Endodermal cell (in vitro differentiated cells): ENCODE results near the gene RPTOR. TPM values are rescaled to one million over a fixed set of nuclear protein-coding genes. Genes with fewer than 3 reads are reported as not detected.

Experiments used
- DNase-seq: peaks from one replicate; pipeline ENCODE4 v3.0.0-alpha.2; 2017
- H3K27ac ChIP-seq: 2 replicates; pipeline ENCODE4 v1.5.1; 2013; ENCODE audit warnings: mild to moderate bottlenecking, low read depth, low read length, moderate library complexity
- H3K27me3 ChIP-seq: 2 replicates; pipeline ENCODE4 v1.6.1; 2013; ENCODE audit warnings: mild to moderate bottlenecking, low read length, moderate library complexity; ENCODE audit not compliant: insufficient read depth, control insufficient read depth, poor library complexity, severe bottlenecking
- H3K36me3 ChIP-seq: 2 replicates; pipeline ENCODE4 v1.7.0; 2013; ENCODE audit warnings: mild to moderate bottlenecking, low read length, moderate library complexity; ENCODE audit not compliant: control insufficient read depth, insufficient read depth
- H3K4me1 ChIP-seq: one replicate; pipeline ENCODE4 v1.7.0; 2013; ENCODE audit warnings: low read length; ENCODE audit not compliant: control insufficient read depth, insufficient read depth
- H3K4me3 ChIP-seq: 2 replicates; pipeline ENCODE4 v1.5.1; 2013; ENCODE audit warnings: mild to moderate bottlenecking, low read length, moderate library complexity
- H3K9ac ChIP-seq: 2 replicates; pipeline ENCODE4 v1.6.1; 2013; ENCODE audit warnings: mild to moderate bottlenecking, low read length, moderate library complexity; ENCODE audit not compliant: poor library complexity, severe bottlenecking; ENCODE audit errors: extremely low read depth
- H3K9me3 ChIP-seq: 2 replicates; pipeline ENCODE4 v1.6.1; 2013; ENCODE audit warnings: mild to moderate bottlenecking, low read length, moderate library complexity; ENCODE audit not compliant: control insufficient read depth
- H3K27ac Mint-ChIP-seq: 2 replicates; pipeline ENCODE4 v1.8.0; 2020; ENCODE audit warnings: mixed read lengths
- H3K27me3 Mint-ChIP-seq: 2 replicates; pipeline ENCODE4 v1.8.0; 2021; ENCODE audit warnings: mild to moderate bottlenecking, mixed read lengths; ENCODE audit not compliant: insufficient read depth
- H3K36me3 Mint-ChIP-seq: 2 replicates; pipeline ENCODE4 v1.8.0; 2020; ENCODE audit warnings: low read depth, mixed read lengths
- H3K4me1 Mint-ChIP-seq: 2 replicates; pipeline ENCODE4 v1.8.0; 2020; ENCODE audit warnings: mixed read lengths
- H3K4me3 Mint-ChIP-seq: 2 replicates; pipeline ENCODE4 v1.8.0; 2020; ENCODE audit warnings: mild to moderate bottlenecking, moderate library complexity, mixed read lengths
- H3K9me3 Mint-ChIP-seq: 2 replicates; pipeline ENCODE4 v1.8.0; 2020; ENCODE audit warnings: mild to moderate bottlenecking, mixed read lengths
- WGBS, 2 experiments: methylation state at CpG; one replicate each; pipeline versions ENCODE4 v1.1.5 to v1.1.7; 2013; ENCODE audit warnings: missing lambda C conversion rate in 2 of 2, mixed read lengths in 1 of 2; ENCODE audit not compliant: insufficient coverage in 1 of 2, insufficient read length in 1 of 2; 5-methylcytosine and 5-hydroxymethylcytosine counted together
- total RNA-seq, 2 donors: library from RNA; stranded (reverse); fragmentation: NEBNext Ultra II Directional in 1 of 2; extraction: Animal tissue kit (Norgen Biotek cat#: 25700) in 1 of 2; gene quantifications; 2 replicates in 1 of 2; 3 replicates in 1 of 2; pipeline ENCODE4 v1.2.1, GENCODE V29; 2021
- TF ChIP-seq, protein P1 (sequence below): fragments of 200-600 bp; sonication (generic); conservative IDR thresholded peaks from 2 replicates; pipeline ENCODE4 v1.5.0; 2021; ENCODE audit warnings: antibody characterized with exemption, mild to moderate bottlenecking

RPTOR gene
- total RNA-seq, 2 donors from 2014 or later, result 45.1 to 53.4 TPM

DNA sequence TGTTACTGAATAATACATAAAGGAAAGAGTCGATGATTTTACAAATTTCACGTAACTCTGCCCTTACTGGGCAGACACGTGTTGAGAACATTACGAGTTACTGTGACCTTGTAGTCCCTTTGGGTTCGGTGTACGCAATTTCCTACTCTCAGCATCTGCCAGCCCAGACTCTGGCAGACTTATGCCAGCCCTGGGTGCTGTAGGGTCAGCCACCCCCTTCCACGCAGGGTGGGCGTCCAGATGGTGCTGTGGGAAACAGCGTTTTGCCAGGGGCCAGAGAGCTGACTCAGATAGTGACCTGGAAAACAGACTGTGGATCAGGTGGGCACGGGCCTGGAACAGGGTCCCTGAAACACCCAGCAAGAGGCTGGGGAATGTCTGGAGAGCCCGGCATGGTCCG is 148.9 kb downstream of the RPTOR start:
- peaks cover 4% of the 10 kb centered on the region for H3K4me1 ChIP-seq
- Mint-ChIP-seq H3K36me3 (peaks cover 4% of the 10 kb centered on the region), H3K9me3 (no peaks in the 10 kb centered on the region), H3K27ac (no peak overlapping the region), H3K4me1 (peaks cover 32% of the 10 kb centered on the region), H3K4me3 (no peak overlapping the region), H3K27me3 (no peaks in the 10 kb centered on the region)
- peak overlapping the region; percentile 51 for H3K27ac ChIP-seq
- DNase-seq, result no peak
- H3K9me3 ChIP-seq, result no peaks in the 10 kb centered on the region
- TF ChIP-seq, protein P1, sequence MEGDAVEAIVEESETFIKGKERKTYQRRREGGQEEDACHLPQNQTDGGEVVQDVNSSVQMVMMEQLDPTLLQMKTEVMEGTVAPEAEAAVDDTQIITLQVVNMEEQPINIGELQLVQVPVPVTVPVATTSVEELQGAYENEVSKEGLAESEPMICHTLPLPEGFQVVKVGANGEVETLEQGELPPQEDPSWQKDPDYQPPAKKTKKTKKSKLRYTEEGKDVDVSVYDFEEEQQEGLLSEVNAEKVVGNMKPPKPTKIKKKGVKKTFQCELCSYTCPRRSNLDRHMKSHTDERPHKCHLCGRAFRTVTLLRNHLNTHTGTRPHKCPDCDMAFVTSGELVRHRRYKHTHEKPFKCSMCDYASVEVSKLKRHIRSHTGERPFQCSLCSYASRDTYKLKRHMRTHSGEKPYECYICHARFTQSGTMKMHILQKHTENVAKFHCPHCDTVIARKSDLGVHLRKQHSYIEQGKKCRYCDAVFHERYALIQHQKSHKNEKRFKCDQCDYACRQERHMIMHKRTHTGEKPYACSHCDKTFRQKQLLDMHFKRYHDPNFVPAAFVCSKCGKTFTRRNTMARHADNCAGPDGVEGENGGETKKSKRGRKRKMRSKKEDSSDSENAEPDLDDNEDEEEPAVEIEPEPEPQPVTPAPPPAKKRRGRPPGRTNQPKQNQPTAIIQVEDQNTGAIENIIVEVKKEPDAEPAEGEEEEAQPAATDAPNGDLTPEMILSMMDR, result no peak
- no peaks in the 10 kb centered on the region for H3K27me3 ChIP-seq
- 95 to 98% methylated on average over 11 to 12 of the region's 12 CpGs for WGBS, 2 experiments
- no peak overlapping the region for H3K9ac ChIP-seq
- H3K36me3 ChIP-seq, result no peaks in the 10 kb centered on the region
- H3K4me3 ChIP-seq, result no peak overlapping the region

DNA sequence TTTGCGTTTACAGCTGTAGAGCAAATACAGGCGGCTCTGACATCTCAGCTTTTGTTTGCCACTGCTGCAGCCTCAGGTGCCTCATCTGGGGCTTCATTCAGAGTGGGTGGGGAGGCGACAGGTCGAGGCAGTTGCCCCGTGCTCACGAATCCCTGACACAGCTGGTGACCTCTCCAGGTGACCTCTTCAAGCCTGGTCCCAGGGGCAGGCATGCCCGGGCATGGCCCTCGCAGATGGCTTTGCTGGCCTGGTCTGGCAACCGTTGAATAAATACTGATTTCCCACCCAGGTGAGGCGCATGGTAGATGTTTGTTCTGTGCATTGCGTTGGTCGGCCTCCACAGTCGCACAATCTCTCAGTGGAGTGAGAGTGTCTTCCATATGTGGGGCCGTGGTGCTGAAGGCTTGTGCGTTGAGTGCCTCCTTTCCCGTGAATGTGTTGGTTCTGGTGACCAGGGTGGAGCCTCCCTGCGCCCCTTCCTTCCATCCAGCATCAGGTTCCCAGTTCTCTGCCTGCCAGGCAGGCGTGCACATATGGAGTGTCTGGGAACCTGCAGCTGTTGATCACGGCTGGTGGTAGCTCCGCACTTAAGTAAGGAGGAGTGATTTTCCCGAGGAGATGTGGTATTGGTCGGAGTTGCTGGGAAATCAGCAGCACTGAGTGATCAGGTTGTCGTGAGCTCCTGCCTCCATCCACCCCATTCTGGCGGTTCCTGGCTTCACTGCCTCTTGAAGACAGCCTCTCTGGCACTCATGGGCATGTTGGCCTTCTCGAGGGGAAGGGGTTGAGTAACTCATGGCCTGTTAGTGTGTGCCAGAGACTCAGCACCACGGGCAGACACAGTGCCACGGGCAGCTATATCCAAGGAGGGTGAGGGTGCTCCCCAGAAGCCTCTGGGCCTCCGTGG is 149.7 kb downstream of the RPTOR start:
- Mint-ChIP-seq H3K9me3 (peaks cover 4% of the 10 kb centered on the region), H3K4me1 (peaks cover 34% of the 10 kb centered on the region), H3K27ac (peak overlapping the region; percentile 81), H3K4me3 (no peak overlapping the region), H3K27me3 (no peaks in the 10 kb centered on the region), H3K36me3 (peaks cover 4% of the 10 kb centered on the region)
- H3K27me3 ChIP-seq, result no peaks in the 10 kb centered on the region
- peak overlapping the region; percentile 11 for H3K9ac ChIP-seq
- H3K27ac ChIP-seq, result peak overlapping the region; percentile 51
- no peak for DNase-seq
- TF ChIP-seq, protein P1, result no peak
- no peak overlapping the region for H3K4me3 ChIP-seq
- H3K9me3 ChIP-seq, result no peaks in the 10 kb centered on the region
- H3K36me3 ChIP-seq, result no peaks in the 10 kb centered on the region
- 86 to 93% methylated on average over 18 to 28 of the region's 28 CpGs for WGBS, 2 experiments
- peaks cover 4% of the 10 kb centered on the region for H3K4me1 ChIP-seq

DNA sequence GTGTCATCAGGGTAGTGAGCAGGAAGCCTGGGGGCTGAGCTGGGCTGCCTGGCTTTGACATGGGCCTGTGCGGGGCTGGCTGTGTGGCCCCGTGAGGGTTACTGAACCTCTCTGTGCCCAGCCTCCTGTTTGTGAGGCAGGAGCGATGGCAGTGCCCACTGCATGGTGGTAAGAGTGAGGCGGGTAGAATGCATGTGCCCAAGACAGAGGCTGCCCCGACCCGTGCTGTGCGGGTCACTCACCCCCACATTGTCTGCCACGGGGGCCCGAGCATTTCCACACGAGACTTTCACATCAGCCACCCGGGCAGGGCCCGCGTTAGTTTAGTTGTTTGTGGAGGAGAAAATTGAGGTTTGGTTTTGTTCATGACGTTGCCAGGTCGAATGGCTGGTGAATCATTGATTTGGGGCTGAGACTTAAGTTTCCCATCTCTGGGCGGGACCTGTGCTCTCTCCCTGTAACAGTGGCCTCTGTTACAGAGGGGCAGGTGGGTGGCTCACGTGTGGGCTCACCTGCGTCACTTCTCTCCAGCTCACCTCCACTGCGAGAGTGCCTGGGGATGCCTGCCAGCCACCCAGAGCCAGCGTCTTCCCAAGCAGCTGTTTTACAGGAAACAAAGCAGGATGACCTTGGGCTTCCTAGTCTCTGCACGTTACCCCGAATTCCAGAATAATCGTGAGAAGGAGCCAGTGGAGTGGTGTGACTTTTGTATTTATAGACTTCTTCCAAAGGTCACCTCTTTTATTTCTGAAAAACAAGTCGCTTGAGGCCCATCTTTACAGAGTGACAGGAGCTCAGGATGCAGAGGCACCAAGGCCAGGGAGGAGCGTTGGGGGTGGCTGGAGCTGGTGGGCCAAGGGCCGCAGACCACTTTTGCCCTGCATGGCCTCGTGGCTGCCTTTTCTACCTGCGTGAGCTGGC is 150.6 kb downstream of the RPTOR start:
- Histone ChIP-seq H3K4me3 (no peak overlapping the region), H3K9ac (no peak overlapping the region), H3K27me3 (no peaks in the 10 kb centered on the region), H3K27ac (no peak overlapping the region), H3K4me1 (peaks cover 4% of the 10 kb centered on the region), H3K9me3 (no peaks in the 10 kb centered on the region), H3K36me3 (no peaks in the 10 kb centered on the region)
- TF ChIP-seq, protein P1, result no peak
- 93 to 97% methylated on average over 21 to 28 of the region's 28 CpGs for WGBS, 2 experiments
- H3K4me1 Mint-ChIP-seq, result peaks cover 34% of the 10 kb centered on the region
- H3K4me3 Mint-ChIP-seq, result no peak overlapping the region
- H3K36me3 Mint-ChIP-seq, result peaks cover 9% of the 10 kb centered on the region
- H3K27me3 Mint-ChIP-seq, result no peaks in the 10 kb centered on the region
- H3K9me3 Mint-ChIP-seq, result peaks cover 4% of the 10 kb centered on the region
- no peak for DNase-seq
- peak overlapping the region; percentile 81 for H3K27ac Mint-ChIP-seq
